GM12865 (cell line): Measurements from ENCODE around the gene ABR.

ENCODE experiments used
- DNase-seq: peaks from one replicate; pipeline ENCODE4 v3.0.0; 2010; ENCODE audit warnings: low read depth
- H3K4me3 ChIP-seq: 2 replicates; pipeline ENCODE4 v1.5.1; 2011; ENCODE audit warnings: mild to moderate bottlenecking, low read depth, low read length, control low read depth
- CTCF ChIP-seq: IDR thresholded peaks from 2 replicates; pipeline ENCODE4 v1.5.1; 2011; ENCODE audit warnings: low read length, control low read depth, low read depth, inconsistent platforms; ENCODE audit not compliant: insufficient read depth; ENCODE audit errors: missing control alignments

The ABR gene

GRCh38 chr17:1119924-1120323, 59.9 kb downstream of the ABR start:
- TF ChIP-seq CTCF, result no peak
- DNase-seq, result no peak
- H3K4me3 ChIP-seq, result no peak overlapping the region

- DNase-seq, result no peak
- TF ChIP-seq CTCF, result no peak
- no peak overlapping the region for H3K4me3 ChIP-seq
Observed at GRCh38 chr17:1116602-1117001, 63.2 kb downstream of the ABR start.

GRCh38 chr17:1112875-1113274, 66.9 kb downstream of the ABR start:
- no peak for TF ChIP-seq CTCF
- no peak for DNase-seq
- no peak overlapping the region for H3K4me3 ChIP-seq

- DNase-seq, result no peak
- TF ChIP-seq CTCF, result no peak
- H3K4me3 ChIP-seq, result no peak overlapping the region
Observed at GRCh38 chr17:1111599-1112443, 68.0 kb downstream of the ABR start.

GRCh38 chr17:1110862-1111598, 68.8 kb downstream of the ABR start:
- no peak for DNase-seq
- TF ChIP-seq CTCF, result no peak
- H3K4me3 ChIP-seq, result no peak overlapping the region

GRCh38 chr17:1110541-1110861, 69.3 kb downstream of the ABR start:
- no peak for DNase-seq
- TF ChIP-seq CTCF, result no peak
- H3K4me3 ChIP-seq, result no peak overlapping the region
